Fibroblast of lung (primary cell): ENCODE results near the gene IGF2BP2.

Source experiments
- CTCF ChIP-seq, 2 donors: IDR thresholded peaks in 1 of 2; conservative IDR thresholded peaks in 1 of 2; 1 replicate in 1 of 2; 2 replicates in 1 of 2; pipeline ENCODE4 v1.5.1; 2011 to 2012; ENCODE audit warnings: low read length in 2 of 2, control low read depth in 1 of 2, inconsistent platforms in 1 of 2, low read depth in 1 of 2, mild to moderate bottlenecking in 1 of 2
- EZH2 ChIP-seq: IDR thresholded peaks from 2 replicates; pipeline ENCODE4 v1.5.1; 2012; ENCODE audit warnings: low read length, control low read depth, mild to moderate bottlenecking; ENCODE audit errors: missing control alignments

GRCh38 chr3:185713015-185713414 lies 111.8 kb downstream of the IGF2BP2 start:
- TF ChIP-seq CTCF (conservative IDR thresholded peaks at IDR 0.05 in 1 of 2, IDR thresholded peaks at IDR 0.05 in 1 of 2; ENCODE audit: low read depth in 1 of 2, low read length in 2 of 2) (no peak), EZH2 (no peak)
